OCI-LY1 (cell line): ENCODE measurements around the gene AMDHD1.

ENCODE experiments used
- CTCF ChIP-seq: fragments of 200-600 bp; sonication (generic), shearing (Covaris generic); IDR thresholded peaks from 2 replicates; pipeline ENCODE4 v1.5.1; 2017; ENCODE audit warnings: mild to moderate bottlenecking, antibody characterized with exemption, low read length, moderate library complexity, mixed read lengths
- EZH2 ChIP-seq: fragments of 200-600 bp; sonication (generic), shearing (Covaris generic); IDR thresholded peaks from 2 replicates; pipeline ENCODE4 v1.8.0; 2017; ENCODE audit warnings: borderline replicate concordance, mixed run types, mild to moderate bottlenecking, antibody characterized with exemption, low read length, moderate library complexity, mixed read lengths

- TF ChIP-seq CTCF (no peak), EZH2 (no peak)
Observed at GRCh38 chr12:95997276-95997675, 54.1 kb downstream of the AMDHD1 start.
